ENCODE measurements around the gene FRMD3. TPM values are rescaled to one million over a fixed set of nuclear protein-coding genes. Genes with fewer than 3 reads are reported as not detected.
A peak's percentile ranks its signal among the peaks of the same experiment; 100 is the strongest.

The FRMD3 gene
- total RNA-seq, 1 experiment from 2014 or later, result 0.55 TPM

GRCh38 chr9:83526901-83527300 is 11.3 kb downstream of the FRMD3 start:
- H3K4me1 ChIP-seq (ENCODE audit: insufficient read depth, low read length), result no peaks in the 10 kb centered on the region; the same call in 1 of the 2 replicates
- H3K27me3 Mint-ChIP-seq (ENCODE audit: low read depth), result no peaks in the 10 kb centered on the region
- no peak overlapping the region for H3K27ac ChIP-seq (ENCODE audit: insufficient read length, low read depth, low read length)
- H2BK5ac ChIP-seq (ENCODE audit: insufficient read length, low read length), result no peak overlapping the region
- no peak overlapping the region for H2BK15ac ChIP-seq (ENCODE audit: low read depth, low read length)
- no peak overlapping the region for H2BK12ac ChIP-seq (ENCODE audit: insufficient read length, low read depth, low read length)
- no peak overlapping the region for H3K4me3 Mint-ChIP-seq
- H2BK20ac ChIP-seq (ENCODE audit: low read depth, low read length, poor library complexity, severe bottlenecking), result no peak overlapping the region
- WGBS (ENCODE audit: extremely low coverage, insufficient read length, low lambda C conversion rate), result no CpG with 5 or more reads among the region's 3 CpGs
- no peak for TF ChIP-seq CTCF (conservative IDR thresholded peaks at IDR 0.05)
- no peaks in the 10 kb centered on the region for H3K79me2 ChIP-seq (ENCODE audit: insufficient read depth, low read length)
- H3K23me2 ChIP-seq (ENCODE audit: insufficient read length, low read depth, low read length, poor library complexity, severe bottlenecking), result no peaks in the 10 kb centered on the region
- no peak overlapping the region for H3K23ac ChIP-seq (ENCODE audit: insufficient read length, low read depth, low read length)
- H4K20me1 ChIP-seq (ENCODE audit: control insufficient read depth, insufficient read depth, insufficient read length), result no peaks in the 10 kb centered on the region
- peaks cover 21 to 24% of the 10 kb centered on the region in 2 experiments for H3K4me1 Mint-ChIP-seq
- H3T11ph ChIP-seq (ENCODE audit: low read length), result no peak overlapping the region
- H3K56ac ChIP-seq (ENCODE audit: insufficient read length, low read depth, low read length), result no peak overlapping the region
- no peak overlapping the region for H4K8ac ChIP-seq (replicated peaks; ENCODE audit: insufficient read length, low read depth, low read length)
- H2AFZ ChIP-seq (ENCODE audit: low read length), result no peak overlapping the region
- no peaks in the 10 kb centered on the region for H3K27me3 ChIP-seq (ENCODE audit: insufficient read depth, low read length)
- no peak overlapping the region for H3K14ac ChIP-seq (ENCODE audit: insufficient read depth, low read length)
- no peak overlapping the region for H3K4ac ChIP-seq (ENCODE audit: low read depth, low read length)
- H4K91ac ChIP-seq (ENCODE audit: insufficient read length, low read depth, low read length), result no peak overlapping the region
- no peaks in the 10 kb centered on the region for H3K9me3 ChIP-seq (ENCODE audit: control insufficient read depth, low read depth, low read length)
- H3K79me1 ChIP-seq (ENCODE audit: insufficient read depth, low read depth, low read length, poor library complexity, severe bottlenecking), result no peaks in the 10 kb centered on the region
- DNase-seq, result no peak
- no peak overlapping the region for H3K18ac ChIP-seq (ENCODE audit: insufficient read length, low read depth, low read length)
- no peak overlapping the region for H2BK120ac ChIP-seq (ENCODE audit: low read depth, low read length, poor library complexity, severe bottlenecking)
- peak overlapping the region in 2 of 3 experiments; percentile 37 to 80; a peak in 2 of 7 replicates for H3K27ac Mint-ChIP-seq
- H4K5ac ChIP-seq (ENCODE audit: insufficient read length, low read depth, low read length), result no peak overlapping the region
- H3K4me2 ChIP-seq (ENCODE audit: insufficient read depth, insufficient read length, low read length), result no peak overlapping the region
- H3K36me3 Mint-ChIP-seq (ENCODE audit: insufficient read depth in 1 of 3, low read depth in 3 of 3), result peaks cover 2 to 10% (median 3%) of the 10 kb centered on the region in 3 experiments; a peak in 3 of 7 replicates
- peaks cover 6 to 15% of the 10 kb centered on the region in 2 experiments for H3K9me3 Mint-ChIP-seq
- H3K9ac ChIP-seq (ENCODE audit: extremely low read depth, insufficient read length, low read length), result no peak overlapping the region
- H2AK5ac ChIP-seq (ENCODE audit: insufficient read length, low read length), result no peak overlapping the region

Data from H9 (cell line).